Measurements from ENCODE around the gene MAPK12.
A peak's percentile ranks its signal among the peaks of the same experiment; 100 is the strongest.

The MAPK12 gene

GRCh38 chr22:50252082-50253045 lies 9.1 kb downstream of the MAPK12 start:
- peak; percentile 68 for DNase-seq (ENCODE audit: low spot score)

GRCh38 chr22:50251477-50252081 lies 9.9 kb downstream of the MAPK12 start:
- no peak for DNase-seq (ENCODE audit: low spot score)

- peak; percentile 81 for DNase-seq (ENCODE audit: low spot score)
Observed at GRCh38 chr22:50250555-50251476, 10.7 kb downstream of the MAPK12 start, which contains the start of gene HDAC10. Gene HDAC10 (minus strand): TSS chr22:50251265. CDS start chr22:50251032, 233 bp downstream.

GRCh38 chr22:50250249-50250554 lies 11.3 kb downstream of the MAPK12 start:
- DNase-seq (ENCODE audit: low spot score), result no peak

- DNase-seq (ENCODE audit: low spot score), result no peak
Observed at GRCh38 chr22:50249341-50250248, 11.9 kb downstream of the MAPK12 start.

- DNase-seq (ENCODE audit: low spot score), result no peak
Observed at GRCh38 chr22:50248196-50249081, 13.0 kb downstream of the MAPK12 start.

GRCh38 chr22:50247748-50248147 lies 13.7 kb downstream of the MAPK12 start:
- DNase-seq (ENCODE audit: low spot score), result peak; percentile 45

GRCh38 chr22:50246242-50247175 lies 15.0 kb downstream of the MAPK12 start:
- DNase-seq (ENCODE audit: low spot score), result no peak

GRCh38 chr22:50245214-50246072 lies 16.0 kb downstream of the MAPK12 start:
- peak; percentile 67 for DNase-seq (ENCODE audit: low spot score)

GRCh38 chr22:50244420-50245213 lies 16.9 kb downstream of the MAPK12 start, which contains the start of gene TUBGCP6:
Gene TUBGCP6 (minus strand): TSS chr22:50245023. CDS start chr22:50244459, 564 bp downstream.
- peak; percentile 89 for DNase-seq (ENCODE audit: low spot score)

GRCh38 chr22:50243685-50244419 lies 17.6 kb downstream of the MAPK12 start:
- no peak for DNase-seq (ENCODE audit: low spot score)

GRCh38 chr22:50242406-50242949 lies 19.0 kb downstream of the MAPK12 start:
- DNase-seq (ENCODE audit: low spot score), result no peak

GRCh38 chr22:50238755-50239154 lies 22.7 kb downstream of the MAPK12 start:
- DNase-seq (ENCODE audit: low spot score), result no peak

GRCh38 chr22:50236731-50237409 lies 24.6 kb downstream of the MAPK12 start:
- no peak for DNase-seq (ENCODE audit: low spot score)

- no peak for DNase-seq (ENCODE audit: low spot score)
Observed at GRCh38 chr22:50233223-50233622, 28.3 kb downstream of the MAPK12 start.

Measured in CD4-positive, alpha-beta T cell treated with Interleukin-6 at 100 ng/mL for 8 hours (primary cell).